GM10248 (cell line): ENCODE measurements around the gene SNCB.
A peak's percentile ranks its signal among the peaks of the same experiment; 100 is the strongest.

Experiments used
- CTCF ChIA-PET: fragments of 300-600 bp; sonication (Branson Sonifier 250); formaldehyde crosslinking; extraction: SDS; loops from one replicate; lab custom pipeline; 2021; ENCODE audit warnings: antibody characterized with exemption; lab: Yijun Ruan, JAX
- POLR2A ChIA-PET: fragments of 350-650 bp; sonication (Branson Sonifier 250); formaldehyde crosslinking; extraction: SDS; loops from one replicate; lab custom pipeline; 2020; ENCODE audit warnings: antibody characterized with exemption; lab: Yijun Ruan, JAX
- DNase-seq: peaks from one replicate; pipeline ENCODE4 v3.0.0; 2012; ENCODE audit errors: extremely low spot score
- TF ChIP-seq, protein P1 (sequence below): IDR thresholded peaks from 2 replicates; pipeline ENCODE4 v1.5.1; 2012; ENCODE audit warnings: mild to moderate bottlenecking, low read depth; ENCODE audit errors: extremely low read depth, missing control alignments, control extremely low read depth

Gene SNCB

DNA sequence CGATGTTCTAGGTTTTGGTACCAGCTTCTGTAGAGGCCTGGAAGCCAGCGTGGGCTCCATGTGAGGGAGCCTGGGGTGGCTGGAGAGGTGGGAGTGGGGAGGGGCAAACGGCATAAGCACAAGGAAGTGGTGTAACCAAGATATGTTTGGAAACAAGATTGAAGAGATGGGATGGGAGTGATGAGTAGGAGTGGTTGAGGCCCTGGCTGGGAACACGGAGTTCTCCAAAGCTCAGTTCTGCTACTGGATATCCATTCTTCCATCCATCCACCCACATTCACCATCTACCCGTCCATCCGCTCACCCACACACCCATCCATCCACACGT is 29.1 kb upstream of the SNCB start:
- DNase-seq: no peak
- ChIA-PET CTCF (interaction anchor here (0.7 to 7.8 kb wide), 18 partner anchors 12 to 744 kb away, joined by 3 to 158 read pairs (median 9); partner anchors contain the start of genes EIF4E1B, FGFR4, HK3 and SNCB), POLR2A (interaction anchor here (0.5 kb wide), 1 partner anchor 195 kb away, joined by 4 read pairs; no protein-coding TSS in a partner anchor)
- TF ChIP-seq, protein P1, sequence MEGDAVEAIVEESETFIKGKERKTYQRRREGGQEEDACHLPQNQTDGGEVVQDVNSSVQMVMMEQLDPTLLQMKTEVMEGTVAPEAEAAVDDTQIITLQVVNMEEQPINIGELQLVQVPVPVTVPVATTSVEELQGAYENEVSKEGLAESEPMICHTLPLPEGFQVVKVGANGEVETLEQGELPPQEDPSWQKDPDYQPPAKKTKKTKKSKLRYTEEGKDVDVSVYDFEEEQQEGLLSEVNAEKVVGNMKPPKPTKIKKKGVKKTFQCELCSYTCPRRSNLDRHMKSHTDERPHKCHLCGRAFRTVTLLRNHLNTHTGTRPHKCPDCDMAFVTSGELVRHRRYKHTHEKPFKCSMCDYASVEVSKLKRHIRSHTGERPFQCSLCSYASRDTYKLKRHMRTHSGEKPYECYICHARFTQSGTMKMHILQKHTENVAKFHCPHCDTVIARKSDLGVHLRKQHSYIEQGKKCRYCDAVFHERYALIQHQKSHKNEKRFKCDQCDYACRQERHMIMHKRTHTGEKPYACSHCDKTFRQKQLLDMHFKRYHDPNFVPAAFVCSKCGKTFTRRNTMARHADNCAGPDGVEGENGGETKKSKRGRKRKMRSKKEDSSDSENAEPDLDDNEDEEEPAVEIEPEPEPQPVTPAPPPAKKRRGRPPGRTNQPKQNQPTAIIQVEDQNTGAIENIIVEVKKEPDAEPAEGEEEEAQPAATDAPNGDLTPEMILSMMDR: no peak

DNA sequence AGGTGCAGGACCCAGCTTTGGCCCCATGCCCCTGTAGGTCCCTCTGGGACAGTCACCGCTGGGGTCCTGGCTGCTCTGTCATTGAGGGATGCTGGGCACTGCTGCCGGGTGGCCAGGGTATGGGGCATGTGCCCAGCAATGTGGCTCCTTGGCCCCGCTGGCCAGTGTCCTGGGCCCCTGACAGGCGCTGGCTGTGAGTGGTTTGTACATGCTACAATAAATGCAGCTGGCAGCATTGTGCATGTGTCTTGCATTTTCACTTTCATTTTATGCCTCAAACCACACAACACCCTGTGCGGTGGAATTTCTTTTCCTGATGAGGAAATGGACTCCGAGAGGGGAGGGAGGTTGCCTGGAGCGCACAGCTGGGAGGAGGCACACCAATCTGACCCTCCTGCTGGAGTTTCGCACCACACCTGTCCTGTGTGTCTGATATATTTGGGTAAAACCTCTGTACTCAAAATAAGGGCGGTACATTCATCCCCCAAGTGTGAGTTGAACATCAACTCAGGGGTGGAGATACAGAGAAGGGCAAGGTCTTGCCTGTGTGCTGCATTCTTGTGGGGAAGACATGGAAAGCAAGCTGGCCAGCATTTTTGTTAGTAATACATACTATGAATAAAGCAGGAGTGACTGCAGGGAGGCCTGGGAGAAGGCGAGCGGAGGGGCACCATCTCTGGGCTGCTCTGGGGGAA is 28.6 kb upstream of the SNCB start:
- DNase-seq: no peak
- TF ChIP-seq, protein P1: no peak
- ChIA-PET CTCF (interaction anchor here (0.7 to 7.8 kb wide), 17 partner anchors 11 to 453 kb away, joined by 3 to 158 read pairs (median 4); partner anchors contain the start of genes EIF4E1B, FGFR4, SNCB and TSPAN17), POLR2A (interaction anchor here (0.5 kb wide), 1 partner anchor 195 kb away, joined by 4 read pairs; no protein-coding TSS in a partner anchor)

DNA sequence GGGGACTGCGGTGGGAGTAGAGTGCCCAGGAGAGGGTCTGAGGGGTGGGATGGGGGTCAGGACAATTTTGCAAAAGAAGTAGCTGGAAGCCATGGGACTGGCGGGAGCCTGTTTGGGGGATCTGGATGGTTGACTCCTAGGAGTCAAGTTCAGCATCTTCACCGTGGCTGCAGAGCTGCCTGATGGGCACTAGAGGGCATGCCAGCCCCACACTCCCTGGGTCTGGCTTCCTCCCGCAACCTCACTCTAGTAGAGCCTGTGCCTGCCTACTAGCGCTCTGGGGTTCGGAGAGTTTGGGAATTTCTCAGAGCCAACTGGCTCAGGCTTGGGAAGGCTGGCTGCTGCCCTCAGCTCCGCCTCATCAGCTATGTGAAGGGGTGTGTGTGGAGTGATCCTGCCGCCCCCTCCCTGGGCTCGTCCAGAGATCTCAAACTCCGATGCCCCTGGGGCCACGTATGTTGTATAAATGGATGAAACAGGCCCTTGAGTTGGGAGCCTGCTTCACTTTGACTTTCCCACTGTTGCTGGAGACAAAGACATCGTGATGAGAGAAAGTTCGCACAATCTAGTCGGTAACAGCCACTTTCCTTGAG is 27.8 kb upstream of the SNCB start:
- ChIA-PET POLR2A (no interaction called here), CTCF (interaction anchor here (0.7 to 7.8 kb wide), 26 partner anchors 10 to 796 kb away, joined by 3 to 158 read pairs (median 3); partner anchors contain the start of genes CDHR2, EIF4E1B, FGFR4 and SNCB)
- peak; percentile 74 for DNase-seq
- TF ChIP-seq, protein P1: peak; percentile 91

DNA sequence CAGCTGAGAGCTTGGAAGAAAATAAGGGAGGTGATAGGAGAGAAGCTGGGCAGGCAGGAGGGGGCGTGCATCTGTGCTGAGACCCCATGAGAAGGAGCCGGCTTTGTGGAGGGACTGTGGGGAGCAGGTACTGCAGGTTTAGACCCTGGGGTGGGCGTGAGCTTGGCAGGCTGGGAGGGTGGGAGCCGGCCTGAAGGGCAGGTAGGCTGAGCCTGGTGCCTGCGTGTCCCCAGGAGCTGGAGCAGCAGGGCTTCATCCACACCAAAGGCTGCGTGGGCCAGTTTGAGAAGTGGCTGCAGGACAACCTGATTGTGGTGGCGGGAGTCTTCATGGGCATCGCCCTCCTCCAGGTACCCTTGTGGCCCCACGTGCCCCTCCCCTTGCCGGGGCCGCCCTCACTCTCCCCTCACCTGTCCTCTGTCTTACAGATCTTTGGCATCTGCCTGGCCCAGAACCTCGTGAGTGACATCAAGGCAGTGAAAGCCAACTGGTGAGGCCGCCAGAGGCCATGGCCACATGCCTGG is 26.2 kb upstream of the SNCB start:
- TF ChIP-seq, protein P1: no peak
- ChIA-PET CTCF (interaction anchor here (0.9 to 7.8 kb wide), 7 partner anchors 9 to 927 kb away, joined by 3 to 158 read pairs (median 4); partner anchors contain the start of gene TSPAN17), POLR2A (no interaction called here)
- DNase-seq: no peak

DNA sequence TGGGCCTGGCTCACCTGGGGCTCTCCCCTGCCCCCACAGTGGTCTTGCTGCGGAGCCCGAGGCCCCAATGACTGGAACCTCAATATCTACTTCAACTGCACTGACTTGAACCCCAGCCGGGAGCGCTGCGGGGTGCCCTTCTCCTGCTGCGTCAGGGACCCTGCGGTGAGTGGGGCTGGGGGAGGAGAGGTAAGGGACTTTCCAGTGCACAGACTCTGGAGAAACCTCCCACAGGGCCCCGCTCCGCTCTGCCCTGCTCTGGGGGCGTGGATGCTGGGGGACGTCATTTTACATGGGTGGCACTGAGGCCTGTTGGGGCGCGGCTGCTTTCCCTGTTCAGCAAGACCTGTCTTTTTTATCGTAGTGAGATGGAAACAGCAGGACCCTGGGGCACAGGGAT is 24.5 kb upstream of the SNCB start:
- TF ChIP-seq, protein P1: no peak
- ChIA-PET CTCF (no interaction called here), POLR2A (no interaction called here)
- DNase-seq: no peak
